ENCODE measurements around the gene DCLRE1C. TPM values are rescaled to one million over a fixed set of nuclear protein-coding genes. Genes with fewer than 3 reads are reported as not detected.

Gene DCLRE1C
- total and polyA plus RNA-seq, 4 experiments from 2014 or later, result 12.3 to 34.9 (median 27.9) TPM

GRCh38 chr10:14891151-14891550 is 62.7 kb downstream of the DCLRE1C start:
- Mint-ChIP-seq H3K4me1 (peaks cover 3 to 6% (median 6%) of the 10 kb centered on the region in 4 donors), H3K36me3 (no peaks in the 10 kb centered on the region), H3K27ac (peak overlapping the region in 1 of 7 donors; percentile 17), H3K27me3 (no peaks in the 10 kb centered on the region), H3K4me3 (no peak overlapping the region), H3K9me3 (no peaks in the 10 kb centered on the region)
- Histone ChIP-seq H3K4me3 (ENCODE audit: low read length in 2 of 2) (no peak overlapping the region), H3K27me3 (ENCODE audit: insufficient read depth, low read length) (no peaks in the 10 kb centered on the region), H3K27ac (ENCODE audit: low read depth, low read length) (no peak overlapping the region), H3K36me3 (ENCODE audit: insufficient read depth, low read length) (no peaks in the 10 kb centered on the region), H3K9me3 (ENCODE audit: control insufficient read depth in 1 of 2, low read length in 2 of 2) (no peaks in the 10 kb centered on the region), H3K4me1 (ENCODE audit: insufficient read depth, low read length) (no peaks in the 10 kb centered on the region)
- POLR2A ChIA-PET (ENCODE audit: partially characterized antibody), result interaction anchor here (0.6 kb wide), 1 partner anchor 13 kb away, joined by 3 read pairs; the partner anchor contains the start of gene SUV39H2
- DNase-seq, result no peak
- CTCF ChIA-PET (ENCODE audit: partially characterized antibody), result interaction anchor here (0.9 kb wide), 1 partner anchor 392 kb away, joined by 3 read pairs; no protein-coding TSS in a partner anchor
- intact Hi-C loops (cut with micrococcal nuclease), result no loop called here

- no peaks in the 10 kb centered on the region for H3K9me3 Mint-ChIP-seq
- H3K4me3 ChIP-seq (ENCODE audit: low read length in 2 of 2), result no peak overlapping the region
- H3K36me3 ChIP-seq (ENCODE audit: insufficient read depth, low read length), result no peaks in the 10 kb centered on the region
- ChIA-PET CTCF (ENCODE audit: partially characterized antibody) (interaction anchor here (0.7 to 2.4 kb wide), 10 partner anchors 10 to 692 kb away, joined by 3 to 14 read pairs (median 4); partner anchors contain the start of genes CDNF, HSPA14, MSANTD7 and SUV39H2), POLR2A (ENCODE audit: partially characterized antibody) (interaction anchor here (1.0 to 1.4 kb wide), 2 partner anchors 11 to 64 kb away, joined by 3 read pairs; partner anchors contain the start of gene SUV39H2)
- H3K4me1 Mint-ChIP-seq, result peaks cover 3 to 6% (median 6%) of the 10 kb centered on the region in 4 donors
- H3K27me3 ChIP-seq (ENCODE audit: insufficient read depth, low read length), result no peaks in the 10 kb centered on the region
- DNase-seq, result peak in 2 of 5 donors; percentile 6 to 11
- H3K27me3 Mint-ChIP-seq, result no peaks in the 10 kb centered on the region
- H3K9me3 ChIP-seq (ENCODE audit: control insufficient read depth in 1 of 2, low read length in 2 of 2), result no peaks in the 10 kb centered on the region
- H3K27ac Mint-ChIP-seq, result peak overlapping the region in 3 of 7 donors; percentile 2 to 49 (median 48)
- no peaks in the 10 kb centered on the region for H3K36me3 Mint-ChIP-seq
- H3K4me3 Mint-ChIP-seq, result no peak overlapping the region
- peaks cover 3% of the 10 kb centered on the region for H3K4me1 ChIP-seq (ENCODE audit: insufficient read depth, low read length)
- intact Hi-C loops (cut with micrococcal nuclease), result no loop called here
- no peak overlapping the region for H3K27ac ChIP-seq (ENCODE audit: low read depth, low read length)
Measured at GRCh38 chr10:14889318-14889717, 64.6 kb downstream of the DCLRE1C start.

- ChIA-PET POLR2A (ENCODE audit: partially characterized antibody) (no interaction called here), CTCF (ENCODE audit: partially characterized antibody) (no interaction called here)
- Mint-ChIP-seq H3K36me3 (peaks cover 0 to 2% of the 10 kb centered on the region in 2 donors), H3K27ac (no peak overlapping the region), H3K4me3 (no peak overlapping the region), H3K4me1 (peaks cover 9 to 25% (median 15%) of the 10 kb centered on the region in 4 donors), H3K27me3 (no peaks in the 10 kb centered on the region), H3K9me3 (no peaks in the 10 kb centered on the region)
- DNase-seq, result no peak
- H3K4me1 ChIP-seq (ENCODE audit: insufficient read depth, low read length), result peaks cover 18% of the 10 kb centered on the region
- no peak overlapping the region for H3K27ac ChIP-seq (ENCODE audit: low read depth, low read length)
- H3K4me3 ChIP-seq (ENCODE audit: low read length in 2 of 2), result no peak overlapping the region
- intact Hi-C loops (cut with micrococcal nuclease), result no loop called here
- H3K27me3 ChIP-seq (ENCODE audit: insufficient read depth, low read length), result no peaks in the 10 kb centered on the region
- H3K9me3 ChIP-seq (ENCODE audit: control insufficient read depth in 1 of 2, low read length in 2 of 2), result no peaks in the 10 kb centered on the region
- H3K36me3 ChIP-seq (ENCODE audit: insufficient read depth, low read length), result no peaks in the 10 kb centered on the region
Measured at GRCh38 chr10:14884082-14884481, 69.8 kb downstream of the DCLRE1C start.

- Histone ChIP-seq H3K36me3 (ENCODE audit: insufficient read depth, low read length) (no peaks in the 10 kb centered on the region), H3K9me3 (ENCODE audit: control insufficient read depth in 1 of 2, low read length in 2 of 2) (no peaks in the 10 kb centered on the region), H3K27ac (ENCODE audit: low read depth, low read length) (no peak overlapping the region), H3K27me3 (ENCODE audit: insufficient read depth, low read length) (no peaks in the 10 kb centered on the region), H3K4me3 (ENCODE audit: low read length in 2 of 2) (peak overlapping the region in 1 of 2 donors; percentile 88), H3K4me1 (ENCODE audit: insufficient read depth, low read length) (peaks cover 27% of the 10 kb centered on the region)
- H3K27ac Mint-ChIP-seq, result peak overlapping the region in 5 of 7 donors; percentile 76 to 93 (median 90)
- peaks cover 16 to 48% (median 25%) of the 10 kb centered on the region in 4 donors for H3K4me1 Mint-ChIP-seq
- H3K9me3 Mint-ChIP-seq, result no peaks in the 10 kb centered on the region
- H3K4me3 Mint-ChIP-seq, result peak overlapping the region; percentile 89 to 96 (median 92)
- H3K36me3 Mint-ChIP-seq, result peaks cover 0 to 8% of the 10 kb centered on the region in 2 donors
- DNase-seq, result no peak
- CTCF ChIA-PET (ENCODE audit: partially characterized antibody), result interaction anchor here (1.1 to 1.6 kb wide), 2 partner anchors 23 to 25 kb away, joined by 3 read pairs; no protein-coding TSS in a partner anchor
- H3K27me3 Mint-ChIP-seq, result no peaks in the 10 kb centered on the region
- POLR2A ChIA-PET (ENCODE audit: partially characterized antibody), result interaction anchor here (1.0 to 3.6 kb wide), 3 partner anchors 14 to 297 kb away, joined by 3 to 56 read pairs (median 3); partner anchors contain the start of genes CDNF, HSPA14 and MSANTD7
- intact Hi-C loops (cut with micrococcal nuclease), result no loop called here
Measured at GRCh38 chr10:14880229-14880628, 73.7 kb downstream of the DCLRE1C start.

GRCh38 chr10:14879928-14880193 is 74.0 kb downstream of the DCLRE1C start:
- intact Hi-C loops (cut with micrococcal nuclease), result loop anchor here (2.0 to 5.0 kb wide), 4 partner anchors 25 to 278 kb away; partner anchors contain the start of genes DCLRE1C and RPP38
- POLR2A ChIA-PET (ENCODE audit: partially characterized antibody), result interaction anchor here (1.0 to 3.6 kb wide), 6 partner anchors 14 to 1577 kb away, joined by 3 to 56 read pairs (median 6); partner anchors contain the start of genes CDNF, DCLRE1C, HSPA14 and MSANTD7
- H3K27me3 ChIP-seq (ENCODE audit: insufficient read depth, low read length), result no peaks in the 10 kb centered on the region
- H3K9me3 Mint-ChIP-seq, result no peaks in the 10 kb centered on the region
- CTCF ChIA-PET (ENCODE audit: partially characterized antibody), result interaction anchor here (1.2 to 1.6 kb wide), 2 partner anchors 9 to 26 kb away, joined by 3 read pairs; no protein-coding TSS in a partner anchor
- peak overlapping the region; percentile 40 to 88 for H3K4me3 ChIP-seq (ENCODE audit: low read length in 2 of 2)
- H3K4me1 ChIP-seq (ENCODE audit: insufficient read depth, low read length), result peaks cover 27% of the 10 kb centered on the region
- H3K9me3 ChIP-seq (ENCODE audit: control insufficient read depth in 1 of 2, low read length in 2 of 2), result no peaks in the 10 kb centered on the region
- peak overlapping the region; percentile 84 for H3K27ac ChIP-seq (ENCODE audit: low read depth, low read length)
- peaks cover 0 to 8% of the 10 kb centered on the region in 2 donors for H3K36me3 Mint-ChIP-seq
- H3K4me1 Mint-ChIP-seq, result peaks cover 16 to 48% (median 25%) of the 10 kb centered on the region in 4 donors
- peak overlapping the region; percentile 89 to 96 (median 92) for H3K4me3 Mint-ChIP-seq
- peak overlapping the region in 6 of 7 donors; percentile 76 to 94 (median 90) for H3K27ac Mint-ChIP-seq
- no peaks in the 10 kb centered on the region for H3K27me3 Mint-ChIP-seq
- peak in 1 of 5 donors; percentile 6 for DNase-seq
- no peaks in the 10 kb centered on the region for H3K36me3 ChIP-seq (ENCODE audit: insufficient read depth, low read length)

DNA sequence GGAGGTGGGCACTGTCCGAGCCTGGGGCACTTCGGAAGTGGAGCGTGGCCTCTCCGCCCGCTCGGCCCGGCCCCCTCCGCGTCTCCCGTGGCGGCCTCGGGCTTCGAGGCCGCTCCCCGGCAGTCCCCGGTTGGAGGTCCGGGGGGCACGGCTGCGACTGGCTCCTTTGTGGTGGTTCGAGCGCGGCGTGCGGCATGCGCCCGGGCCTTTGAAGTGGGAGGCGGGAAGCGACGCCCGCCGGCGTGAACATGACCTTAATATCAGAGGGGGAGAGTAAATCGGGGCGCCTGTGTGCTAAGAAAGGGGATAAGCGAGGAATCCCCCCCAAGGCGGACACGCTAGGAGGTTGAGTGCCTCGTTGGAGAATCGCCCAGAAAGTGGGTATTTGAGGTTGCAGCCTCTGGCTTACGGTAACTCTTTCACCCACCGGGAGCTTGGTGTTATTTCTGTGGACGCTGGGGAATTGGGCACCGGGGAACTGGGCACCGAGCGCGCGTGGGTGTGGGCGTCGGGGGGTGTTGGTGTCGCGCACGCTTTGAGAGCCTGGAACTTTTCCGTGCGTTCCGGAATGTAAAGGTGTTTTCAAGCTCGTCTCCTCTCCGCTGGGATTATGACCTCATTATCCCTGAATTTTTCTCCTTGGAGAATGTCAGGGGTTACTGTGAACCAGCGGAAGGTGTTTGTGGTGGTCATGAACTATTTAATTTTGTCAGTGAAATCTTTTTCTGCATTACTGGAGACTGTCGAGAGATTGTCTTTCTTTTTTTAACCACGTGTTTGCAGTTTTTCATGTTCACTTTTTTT is 74.6 kb downstream of the DCLRE1C start:
- DNase-seq, result peak; percentile 28 to 56 (median 39)
- intact Hi-C loops (cut with micrococcal nuclease), result loop anchor here (2.0 to 5.0 kb wide), 4 partner anchors 25 to 277 kb away; partner anchors contain the start of genes DCLRE1C and RPP38
- ChIA-PET POLR2A (ENCODE audit: partially characterized antibody) (interaction anchor here (1.0 to 3.6 kb wide), 17 partner anchors 9 to 1577 kb away, joined by 3 to 56 read pairs (median 4); partner anchors contain the start of genes CDNF, DCLRE1C, HSPA14 and MEIG1), CTCF (ENCODE audit: partially characterized antibody) (interaction anchor here (1.0 to 2.2 kb wide), 9 partner anchors 10 to 93 kb away, joined by 3 to 14 read pairs (median 4); partner anchors contain the start of genes CDNF, HSPA14, MEIG1 and MSANTD7)
- no peaks in the 10 kb centered on the region for H3K9me3 Mint-ChIP-seq
- Histone ChIP-seq H3K9me3 (ENCODE audit: control insufficient read depth in 1 of 2, low read length in 2 of 2) (no peaks in the 10 kb centered on the region), H3K4me3 (ENCODE audit: low read length in 2 of 2) (peak overlapping the region; percentile 40 to 88), H3K27me3 (ENCODE audit: insufficient read depth, low read length) (no peaks in the 10 kb centered on the region), H3K4me1 (ENCODE audit: insufficient read depth, low read length) (peaks cover 24% of the 10 kb centered on the region), H3K36me3 (ENCODE audit: insufficient read depth, low read length) (no peaks in the 10 kb centered on the region), H3K27ac (ENCODE audit: low read depth, low read length) (peak overlapping the region; percentile 84)
- H3K27ac Mint-ChIP-seq, result peak overlapping the region; percentile 86 to 94 (median 91)
- H3K27me3 Mint-ChIP-seq, result no peaks in the 10 kb centered on the region
- H3K4me1 Mint-ChIP-seq, result peaks cover 16 to 48% (median 25%) of the 10 kb centered on the region in 4 donors
- H3K36me3 Mint-ChIP-seq, result peaks cover 0 to 8% of the 10 kb centered on the region in 2 donors
- H3K4me3 Mint-ChIP-seq, result peak overlapping the region; percentile 89 to 96 (median 92)
